Superior temporal gyrus (tissue), 1 donor: Measurements from ENCODE around the gene TRPV5.
"Not testable (repeated sequence)": the region's sequence is repeated elsewhere in the genome, so short reads cannot be mapped to it uniquely, and the experiment has no call there.

Source experiments
- DNase-seq: peaks from one replicate; pipeline ENCODE4 v3.0.0-alpha.2; 2016; ENCODE audit errors: extremely low spot score

Gene TRPV5

DNA sequence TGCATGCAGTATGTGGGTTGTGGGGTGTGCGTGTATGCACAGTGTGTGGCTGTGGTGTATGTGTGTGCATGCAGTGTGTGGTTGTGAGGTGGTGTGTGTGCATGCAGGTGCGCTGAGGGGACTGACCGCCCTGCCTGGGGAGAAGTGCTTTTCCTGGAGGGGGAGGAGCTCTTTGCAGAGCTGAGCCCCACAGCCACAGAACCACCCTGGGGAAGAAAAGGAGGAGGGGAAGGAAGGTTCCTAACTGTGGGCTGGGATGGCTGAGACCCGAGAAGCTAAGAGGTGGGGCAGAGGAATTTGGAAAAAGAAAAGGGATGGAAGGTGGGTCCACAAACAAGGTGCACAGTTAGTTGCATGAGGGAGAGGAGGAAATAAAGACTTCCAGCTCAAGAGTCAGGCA, at the start of gene TRPV5:
TSS of gene TRPV5 (minus strand) at position 123 of the 400 bp plus-strand sequence. CDS start 287 bp downstream, outside the sequence.
- no peak for DNase-seq

DNA sequence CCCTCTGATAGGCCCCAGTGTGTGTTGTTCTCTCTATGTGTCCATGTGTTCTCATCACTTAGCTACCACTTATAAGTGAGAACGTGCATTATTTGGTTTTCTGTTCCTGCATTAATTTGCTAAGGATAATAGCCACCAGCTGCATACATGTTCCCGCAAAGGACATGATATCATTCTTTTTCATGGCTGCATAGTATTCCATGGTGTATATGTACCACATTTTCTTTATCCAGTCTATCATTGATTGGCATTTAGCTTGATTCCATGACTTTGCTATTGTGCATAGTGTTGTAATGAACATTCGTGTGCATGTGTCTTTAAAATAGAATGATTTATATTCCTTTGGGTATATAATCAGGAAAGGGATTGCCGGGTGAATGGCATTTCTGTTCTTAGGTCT, 44.9 kb upstream of the TRPV5 start:
- not testable (repeated sequence) for DNase-seq

DNA sequence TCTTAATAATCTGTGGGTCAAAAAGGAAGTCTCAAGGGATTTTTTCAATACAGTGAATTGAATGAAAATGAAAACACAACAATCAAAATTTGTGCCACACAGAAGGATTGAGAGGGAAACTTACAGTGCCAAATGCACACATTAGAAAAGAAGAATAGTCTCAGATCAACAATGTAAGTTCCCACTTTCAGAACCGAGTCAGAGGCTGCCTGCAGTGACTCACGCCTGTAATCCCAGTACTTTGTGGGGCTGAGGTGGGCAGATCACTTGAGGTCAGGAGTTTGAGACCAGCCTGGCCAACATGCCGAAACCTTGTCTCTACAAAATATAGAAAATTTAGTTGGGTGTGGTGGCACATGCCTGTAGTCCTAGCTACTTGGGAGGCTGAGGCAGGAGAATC, 41.1 kb upstream of the TRPV5 start:
- no peak for DNase-seq

DNA sequence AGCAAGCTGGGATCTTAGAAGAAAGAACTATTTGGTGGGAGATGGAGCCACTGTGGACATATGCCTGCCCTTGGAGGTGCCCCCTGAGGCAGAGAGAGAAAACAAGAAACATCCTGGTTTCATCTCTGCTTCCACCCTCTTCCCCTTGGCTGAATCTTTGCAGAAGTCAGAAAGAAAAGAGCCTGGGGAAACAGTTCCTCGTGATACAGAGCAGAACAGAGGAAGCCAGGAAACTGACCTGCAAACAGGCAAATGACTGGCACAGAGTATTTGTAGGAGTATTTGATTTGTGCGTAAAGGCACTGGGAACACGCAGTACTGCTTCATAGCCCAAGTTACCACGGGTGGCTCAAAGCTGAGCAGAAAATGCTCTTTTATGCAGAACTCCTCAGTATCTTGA, 35.6 kb upstream of the TRPV5 start:
- no peak for DNase-seq

DNA sequence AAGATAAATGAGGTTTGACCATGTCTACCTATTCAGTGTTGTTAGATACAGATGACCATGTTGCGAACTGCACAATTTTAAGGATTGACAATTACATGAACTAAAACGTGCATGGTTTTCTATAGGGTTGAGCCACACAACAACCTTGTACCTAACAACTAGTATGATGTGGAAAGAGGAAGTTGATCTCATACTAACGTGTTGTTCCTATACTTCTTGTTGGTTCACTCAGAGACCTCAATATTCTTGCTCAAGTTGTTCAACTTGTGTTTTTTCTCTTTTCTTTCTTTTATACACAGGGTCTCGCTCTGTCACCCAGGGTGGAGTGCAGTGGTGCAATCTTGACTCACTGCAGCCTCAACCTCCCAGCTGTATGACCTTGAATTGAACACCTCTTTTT, 34.7 kb upstream of the TRPV5 start:
- DNase-seq, result no peak

DNA sequence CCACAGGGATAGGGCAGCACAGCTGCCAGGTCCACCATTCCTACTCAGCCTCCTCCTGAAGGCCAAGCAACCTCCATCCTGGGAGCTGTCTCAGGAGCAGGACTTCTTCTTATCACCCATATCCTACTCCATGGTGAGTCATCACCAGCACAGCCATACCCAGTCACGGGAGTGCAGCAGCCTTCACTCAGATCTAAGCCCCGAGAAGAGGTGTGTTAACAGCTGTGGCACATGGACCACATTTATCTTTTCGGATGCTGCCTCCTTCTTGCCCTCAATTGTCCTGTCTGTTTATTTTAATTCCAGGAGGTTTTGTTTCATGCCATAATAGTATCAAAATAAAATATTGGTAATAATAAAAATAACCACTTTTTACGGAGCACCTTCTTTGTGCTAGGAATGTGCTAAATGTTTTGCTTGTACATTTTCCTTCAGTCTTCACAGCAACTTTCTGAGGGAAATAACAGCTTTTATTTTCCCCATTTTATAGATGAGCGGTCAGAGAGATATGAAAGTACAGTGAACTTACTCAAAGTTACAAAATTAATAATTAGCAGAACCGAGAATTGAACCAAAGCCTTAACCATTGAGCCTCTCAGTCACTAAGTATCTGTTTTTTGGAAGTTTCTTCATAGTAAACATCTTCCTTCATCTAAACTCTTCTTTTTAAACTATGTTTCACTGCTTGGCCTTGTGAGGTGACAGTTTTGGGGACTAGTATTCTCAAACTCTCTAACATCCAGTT, 31.1 kb upstream of the TRPV5 start:
- DNase-seq, result no peak

DNA sequence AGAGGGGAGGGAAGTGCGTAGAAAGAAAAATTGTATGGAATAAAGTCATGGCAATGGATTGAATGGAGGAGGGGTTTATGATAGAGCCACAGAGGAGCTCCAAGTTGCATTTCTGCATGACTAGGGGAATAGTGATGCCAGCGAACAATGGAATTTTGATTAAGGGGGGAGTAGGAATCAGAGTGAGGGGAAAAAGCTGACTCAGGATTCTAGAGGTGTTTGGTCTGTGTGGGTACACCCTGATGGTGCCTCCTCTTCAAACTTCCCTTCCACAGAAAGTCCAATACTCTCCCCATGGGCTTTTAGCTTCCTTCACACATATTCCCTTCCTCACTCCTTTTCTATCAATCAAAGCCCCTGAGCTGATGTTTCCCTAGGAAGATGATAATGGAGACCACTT, 30.4 kb upstream of the TRPV5 start:
- DNase-seq, result no peak

DNA sequence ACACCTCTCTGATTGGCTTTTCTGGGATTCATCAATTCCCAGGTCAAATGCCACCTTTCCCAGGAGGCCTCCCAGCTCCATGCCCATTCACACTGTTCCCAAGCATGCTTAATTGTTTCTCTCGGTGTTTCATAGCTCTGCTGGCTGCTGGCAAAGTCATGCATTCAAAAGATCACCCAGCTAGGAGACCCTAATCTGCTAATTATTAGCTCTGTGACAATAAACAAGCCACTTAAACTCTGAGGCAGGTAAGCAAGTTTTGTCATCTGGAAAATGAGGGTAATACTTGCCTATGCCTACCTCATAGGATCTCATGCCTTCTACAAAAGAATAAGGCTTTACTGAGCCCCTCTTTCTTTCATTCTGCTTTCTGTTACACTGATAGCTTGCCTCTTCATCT, 29.4 kb upstream of the TRPV5 start:
- DNase-seq, result no peak

DNA sequence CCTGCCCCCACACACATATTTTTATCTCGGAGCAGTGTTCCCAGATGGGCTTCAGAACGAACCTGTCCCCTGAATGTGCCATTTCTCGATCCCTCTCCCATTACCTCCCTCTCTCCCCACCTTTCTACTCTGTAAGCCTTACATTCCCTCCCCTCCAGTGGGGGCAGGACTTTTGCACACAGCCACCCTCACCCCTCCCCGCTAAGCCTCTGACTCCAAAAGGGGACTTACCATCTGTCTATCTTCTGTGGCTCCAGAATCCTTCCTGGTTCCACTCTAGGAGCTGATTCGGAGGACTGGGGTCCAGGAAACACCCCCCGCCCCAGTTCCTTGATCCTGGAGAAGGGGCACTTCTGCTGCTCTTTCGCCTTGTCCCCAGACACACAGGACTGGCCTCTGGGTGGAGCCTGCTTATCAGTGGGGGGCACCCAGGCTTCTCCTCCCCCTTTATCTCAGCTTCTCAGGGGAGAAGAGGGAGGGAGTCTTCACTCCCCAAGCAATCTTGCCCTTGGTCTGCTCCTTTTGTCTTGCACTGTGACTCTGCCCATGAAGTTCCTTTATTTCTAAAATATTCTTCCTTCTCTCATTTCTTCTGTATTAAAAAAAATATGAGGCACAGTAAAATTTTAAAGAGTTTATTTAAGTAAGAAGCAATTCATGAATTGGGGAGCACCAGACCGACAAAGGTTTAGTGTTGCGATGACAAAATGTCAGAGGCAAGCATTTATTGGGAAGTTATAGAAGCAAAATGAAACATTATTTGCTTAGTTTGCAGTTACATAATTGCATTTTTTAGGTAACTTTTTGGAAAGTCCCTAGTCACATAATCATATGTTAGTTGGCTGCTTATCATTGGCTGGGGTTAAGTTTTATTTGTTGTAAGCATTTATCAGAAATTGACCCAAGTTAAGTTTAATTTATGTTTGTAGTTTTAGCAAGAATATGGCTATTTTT, 28.7 kb upstream of the TRPV5 start, which contains the start of gene KEL:
TSS of gene KEL (minus strand) at position 391 of the 954 bp plus-strand sequence. CDS start at position 234, 157 bp downstream.
- DNase-seq, result no peak

DNA sequence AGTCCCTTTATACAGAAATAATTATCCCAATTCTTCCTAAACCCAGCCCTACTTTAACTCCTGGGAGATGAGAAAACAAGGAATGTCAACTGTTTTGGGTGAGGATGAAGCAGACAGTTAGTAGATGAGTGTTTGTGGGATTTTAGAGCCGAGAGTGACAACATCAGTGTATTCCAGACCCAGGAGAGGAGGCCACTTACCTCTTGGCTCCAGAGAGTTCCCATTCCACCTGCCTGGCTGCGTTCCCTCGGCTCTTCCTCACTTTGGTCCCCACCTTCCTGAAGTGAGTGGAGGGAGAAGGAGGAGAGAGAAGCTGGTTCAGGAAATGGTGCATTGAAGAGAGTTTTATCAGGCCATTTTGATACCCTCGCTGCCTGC, 28.0 kb upstream of the TRPV5 start:
- DNase-seq, result no peak

DNA sequence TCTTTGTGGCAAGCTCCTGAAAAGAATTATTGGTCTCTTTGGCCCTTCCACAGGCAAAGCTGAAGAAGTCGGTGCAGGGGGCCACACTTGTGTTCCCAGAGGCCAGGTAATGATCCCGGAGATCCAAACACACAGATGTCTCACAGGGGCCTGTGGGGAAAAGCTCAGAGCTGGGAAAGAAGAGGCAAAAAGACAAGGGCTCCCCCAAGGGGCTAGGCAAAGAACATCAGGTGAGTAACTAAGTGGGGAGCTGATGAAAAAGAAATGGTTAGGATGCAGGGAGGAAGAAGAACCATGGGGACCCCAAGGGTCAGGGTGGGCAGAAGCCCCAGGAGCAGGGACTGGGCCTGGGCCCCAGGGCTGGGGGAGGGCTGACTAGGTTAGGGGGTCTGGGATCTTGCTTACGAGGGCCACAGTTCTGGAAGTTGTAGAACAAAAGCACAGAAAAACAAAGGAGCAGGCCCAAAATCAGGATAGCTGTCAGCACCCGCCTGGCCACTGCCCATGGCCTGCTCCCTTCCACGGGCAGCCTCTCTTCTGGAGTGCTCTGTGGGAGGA, 27.5 kb upstream of the TRPV5 start:
- no peak for DNase-seq

DNA sequence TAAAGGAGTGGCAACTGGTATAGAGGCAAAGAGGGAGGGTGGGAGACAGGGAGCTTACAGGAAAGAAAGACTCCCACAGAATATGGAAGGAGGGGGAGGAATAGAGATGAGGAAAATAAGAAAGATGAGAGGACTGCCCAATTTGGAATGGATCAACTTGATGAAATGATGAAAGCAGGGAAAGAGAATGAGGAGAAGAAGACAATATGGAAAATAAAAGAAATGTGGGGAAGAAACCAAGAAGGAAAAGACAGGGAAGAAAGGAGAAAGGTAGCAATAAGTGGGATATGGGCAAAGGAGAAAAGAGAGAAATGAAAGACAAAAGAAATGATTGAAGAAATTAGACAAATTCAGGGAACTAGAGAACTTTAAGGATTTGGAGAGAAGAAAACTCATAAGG, 25.7 kb upstream of the TRPV5 start:
- DNase-seq, result no peak

DNA sequence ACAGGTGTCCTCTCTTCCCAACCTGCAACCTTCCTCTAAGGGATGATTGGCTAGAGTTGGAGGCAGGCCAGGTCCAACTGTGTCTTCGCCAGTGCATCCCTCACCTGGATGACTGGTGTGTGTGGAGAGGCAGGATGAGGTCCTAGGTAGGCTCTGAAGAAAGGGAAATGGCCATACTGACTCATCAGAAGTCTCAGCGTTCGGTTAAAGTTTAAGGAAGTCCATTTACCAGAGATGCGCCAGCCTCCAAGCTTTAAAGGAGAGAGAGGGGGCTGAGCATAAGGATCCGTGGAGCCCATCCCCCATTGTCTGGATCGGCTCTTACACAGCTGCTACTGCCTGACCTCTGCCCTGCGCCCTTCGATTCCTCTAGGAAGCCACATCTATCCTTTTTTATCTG, 24.2 kb upstream of the TRPV5 start:
- DNase-seq, result no peak

DNA sequence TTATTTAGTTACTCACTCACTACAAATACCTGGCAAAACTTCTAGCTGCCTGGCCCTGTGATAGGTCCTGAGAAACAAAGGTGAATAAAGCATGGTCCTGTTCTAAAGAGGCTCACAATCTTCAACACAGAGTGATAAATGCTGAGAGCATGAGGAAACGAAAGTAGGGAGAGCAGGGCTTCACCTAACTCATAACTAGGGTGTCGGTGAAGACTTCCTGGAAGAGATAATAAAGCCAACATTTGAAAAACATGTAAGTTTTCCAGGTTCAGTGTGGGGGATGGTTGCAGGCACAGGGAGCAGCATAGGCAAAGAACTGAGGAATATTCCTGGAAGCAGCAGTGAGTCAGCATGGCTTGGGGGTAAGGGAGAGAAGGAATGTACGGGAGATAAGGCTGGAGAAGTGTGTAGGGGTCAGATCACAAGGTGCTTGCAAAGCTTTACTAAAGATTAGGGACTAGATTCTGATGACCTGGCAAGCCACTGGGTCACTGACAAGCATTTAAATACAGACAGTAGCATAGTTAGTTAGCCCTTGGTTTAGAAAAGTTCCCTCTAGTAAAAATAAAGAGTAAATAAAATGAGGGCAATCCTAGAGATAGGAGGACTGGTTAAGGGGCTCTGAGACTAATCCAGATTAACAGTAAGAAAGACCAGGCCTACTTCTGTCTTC, 23.5 kb upstream of the TRPV5 start:
- no peak for DNase-seq

DNA sequence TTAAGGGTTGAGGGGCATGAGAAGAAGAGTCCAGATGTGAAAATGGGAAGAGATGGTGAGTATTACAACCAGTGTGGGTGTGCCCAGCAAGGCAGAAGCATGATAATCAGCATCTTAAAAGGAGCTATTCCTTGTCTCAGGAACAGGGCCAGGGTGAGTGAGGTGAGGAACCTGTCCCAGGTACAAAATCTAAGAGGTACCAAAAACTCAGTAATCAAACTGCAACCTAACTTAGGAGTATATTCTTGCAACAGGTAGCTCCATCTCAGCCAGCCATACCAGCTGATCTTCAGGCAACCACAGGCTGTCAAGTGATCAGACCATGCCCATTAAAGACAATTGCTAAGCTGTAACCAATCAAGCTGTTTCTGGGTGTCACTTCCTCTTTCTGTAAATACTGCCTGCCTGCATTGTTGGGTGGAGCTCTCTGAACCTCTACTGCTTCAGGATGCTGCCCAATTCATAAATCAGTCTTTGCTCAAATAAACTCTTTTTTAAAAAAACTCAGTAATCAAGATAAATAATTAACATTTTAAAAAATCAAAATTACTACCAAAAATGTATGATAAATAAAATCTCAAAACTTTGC, 21.2 kb upstream of the TRPV5 start:
- DNase-seq, result no peak

DNA sequence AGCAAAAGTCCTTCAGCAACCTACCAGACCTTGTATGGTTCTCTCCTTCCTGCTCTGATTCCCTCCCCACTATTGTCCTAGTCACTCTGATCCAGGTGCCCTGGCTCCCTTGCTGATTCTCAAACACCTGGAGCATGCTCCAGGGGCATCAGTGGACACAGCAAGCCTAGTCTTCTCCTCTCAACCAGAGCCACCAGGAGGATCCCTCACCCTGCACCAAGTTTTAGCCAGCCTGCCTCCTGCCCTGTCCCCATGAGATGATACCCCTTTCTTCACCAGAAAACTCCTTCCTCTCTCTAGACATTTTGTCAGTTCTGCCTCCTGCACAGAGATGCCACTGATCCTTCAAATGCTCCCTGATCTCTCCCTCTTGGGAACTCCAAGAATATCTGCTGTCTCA, 16.7 kb upstream of the TRPV5 start:
- no peak for DNase-seq

DNA sequence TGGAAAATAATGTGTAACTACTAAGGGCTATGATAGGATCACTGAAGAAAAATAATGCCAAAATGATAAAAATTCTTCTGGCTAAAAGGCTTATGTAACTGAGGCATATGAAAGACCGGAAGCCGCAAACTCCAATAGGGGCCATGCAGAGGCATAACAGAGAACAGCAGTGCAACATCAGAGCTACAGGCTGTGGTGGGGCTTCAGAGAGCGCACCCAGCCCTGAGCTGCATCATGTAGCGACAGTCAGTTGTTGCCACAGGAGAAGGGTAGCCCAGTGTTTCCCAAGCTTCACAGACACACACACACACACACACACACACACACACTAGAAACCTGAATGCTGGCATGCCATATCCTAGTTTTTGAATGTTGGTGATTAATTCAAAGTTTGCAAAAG, 15.1 kb upstream of the TRPV5 start:
- DNase-seq, result no peak

DNA sequence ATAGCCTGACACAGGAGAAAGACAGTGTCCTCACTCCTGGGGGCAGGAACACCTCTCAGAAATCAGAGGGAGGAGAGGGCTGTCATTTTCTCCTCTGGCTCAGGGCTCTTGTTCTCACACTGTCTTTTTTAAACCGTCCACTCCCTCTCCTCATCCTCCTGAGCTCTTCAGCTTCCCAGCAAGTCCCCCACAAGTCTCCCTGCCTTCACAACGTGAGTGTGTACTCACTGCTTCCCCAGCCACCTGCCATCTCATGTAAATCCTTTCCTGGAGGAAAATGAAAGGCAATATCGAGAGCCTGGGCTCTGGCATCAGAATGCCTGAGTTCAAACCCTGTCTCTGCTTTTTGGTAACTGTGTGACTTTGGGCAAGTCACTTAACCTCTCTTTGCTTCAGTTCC, 11.5 kb upstream of the TRPV5 start:
- no peak for DNase-seq

DNA sequence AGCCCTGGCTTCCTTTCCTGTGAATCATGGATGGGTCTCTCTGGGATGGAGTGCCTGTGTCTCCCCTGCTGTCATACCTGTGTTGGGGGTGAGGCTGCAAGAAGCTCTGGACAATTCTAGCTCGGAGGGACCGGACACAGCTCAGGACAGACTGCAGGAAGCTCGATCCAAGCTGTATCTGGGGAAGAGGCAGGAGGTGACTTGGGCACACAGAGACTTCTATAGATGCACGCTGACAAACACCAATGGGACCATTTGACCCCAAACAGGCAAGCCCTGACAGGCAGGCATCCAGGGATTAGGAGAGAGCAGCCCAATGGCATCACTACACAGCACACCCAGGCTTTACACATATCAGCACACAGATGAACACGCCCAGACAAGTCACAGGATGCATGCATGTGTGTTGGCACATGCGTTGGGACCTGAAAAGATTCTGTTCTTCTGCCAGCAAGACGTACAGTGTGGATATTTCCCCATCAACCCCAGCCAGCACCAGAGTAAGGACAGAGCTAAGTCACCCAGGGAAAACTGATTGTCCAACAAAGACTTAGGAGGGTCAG, 10.2 kb upstream of the TRPV5 start:
- DNase-seq, result no peak

DNA sequence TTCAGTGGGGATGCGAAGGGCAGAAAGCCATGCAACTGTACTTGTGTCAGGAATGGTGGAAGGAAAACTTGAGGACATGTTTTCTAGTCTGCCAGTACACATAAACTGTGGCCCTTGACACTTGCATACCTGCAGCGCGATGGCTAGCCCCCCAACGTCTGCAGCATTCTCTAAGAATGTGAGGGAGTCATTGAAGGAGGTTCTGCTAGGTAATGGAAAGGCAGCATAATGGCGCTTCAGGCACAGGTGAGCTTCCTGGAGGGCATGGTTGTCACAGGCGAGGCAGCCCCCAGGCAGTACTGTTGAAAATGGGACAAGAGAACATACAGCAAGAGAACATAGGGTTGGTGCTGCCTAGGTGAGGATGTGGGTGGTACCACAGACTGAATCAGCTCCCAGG, 9.2 kb upstream of the TRPV5 start:
- DNase-seq, result no peak

DNA sequence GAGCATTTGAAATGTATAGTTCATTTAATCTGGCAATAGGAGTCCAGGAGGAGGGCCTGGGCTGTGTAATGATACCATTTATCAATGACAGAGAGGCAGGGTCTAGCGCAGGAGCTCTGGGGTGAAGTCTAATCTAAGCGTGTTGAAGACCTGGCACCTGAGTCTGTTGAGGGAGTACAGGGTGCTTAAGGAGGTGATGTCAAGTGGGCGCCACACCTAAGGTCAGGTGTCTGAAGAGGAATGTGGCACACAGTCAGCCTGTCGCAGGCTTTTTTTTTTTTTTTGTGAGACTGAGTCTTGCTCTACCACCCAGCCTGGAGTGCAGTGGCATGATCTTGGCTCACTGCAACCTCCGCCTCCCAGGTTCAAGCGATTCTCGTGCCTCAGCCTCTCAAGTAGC, 8.0 kb upstream of the TRPV5 start:
- DNase-seq, result no peak
